HepG2 (cell line): ENCODE results near the gene ECM1. TPM values are rescaled to one million over a fixed set of nuclear protein-coding genes. Genes with fewer than 3 reads are reported as not detected.

Source experiments
- ATAC-seq: fragments of 200-7000 bp; cut with Tn5 transposase; 3 replicates; pipeline ENCODE4 v1.9.1; 2020; ENCODE audit warnings: mild to moderate bottlenecking, moderate library complexity
- BruUV-seq: library from RNA; stranded (reverse); fragments of 400-500 nt; replicated peaks from 2 replicates; lab custom pipeline; 2021; lab: Mats Ljungman, UMichigan
- CTCF ChIA-PET: fragments of 300-600 bp; formaldehyde crosslinking; extraction: SDS; loops from one replicate; lab custom pipeline; 2021; ENCODE audit warnings: low total read pairs, inconsistent platforms, low intra/inter-chr PET ratio; lab: Yijun Ruan, JAX
- POLR2A ChIA-PET: fragments of 350-600 bp; sonication (Branson Sonifier 250); formaldehyde crosslinking; loops from one replicate; lab custom pipeline; 2020; ENCODE audit warnings: antibody characterized with exemption, inconsistent platforms; lab: Yijun Ruan, JAX
- DNase-seq: peaks from one replicate; pipeline ENCODE4 v3.0.0-alpha.2; 2015; ENCODE audit warnings: low spot score
- FAIRE-seq: peaks from 3 replicates; lab custom pipeline; 2011; peaks lifted over from hg19 to GRCh38; lab: Jason Lieb, UNC
- H2AFZ ChIP-seq: one replicate; pipeline ENCODE4 v1.6.1; 2011; ENCODE audit warnings: low read length, inconsistent platforms
- H3K27ac ChIP-seq: fragments of 300-600 bp; 3 replicates; pipeline ENCODE4 v1.8.0; 2011; ENCODE audit warnings: mixed run types, mild to moderate bottlenecking, mixed read lengths, low read length, inconsistent platforms; ENCODE audit not compliant: insufficient read depth; ENCODE audit errors: extremely low read length
- H3K27me3 ChIP-seq, 2 experiments: fragments of 200-600 bp in 1 of 2; 2 replicates in 1 of 2; 3 replicates in 1 of 2; pipeline versions ENCODE4 v1.6.0 to v1.8.0; 2011; ENCODE audit warnings: low read length in 2 of 2, mild to moderate bottlenecking in 2 of 2, moderate library complexity in 2 of 2, inconsistent platforms in 1 of 2; ENCODE audit not compliant: insufficient read depth in 2 of 2, control insufficient read depth in 1 of 2
- H3K36me3 ChIP-seq, 2 experiments: fragments of 200-600 bp in 1 of 2; replicated peaks in 1 of 2; 2 replicates in 1 of 2; 3 replicates in 1 of 2; pipeline versions ENCODE4 v1.5.1 to v1.8.0; 2011; ENCODE audit warnings: low read length in 2 of 2, inconsistent platforms in 1 of 2; ENCODE audit not compliant: insufficient read depth in 2 of 2, control insufficient read depth in 1 of 2
- H3K4me1 ChIP-seq: 2 replicates; pipeline ENCODE4 v1.5.1; 2012; ENCODE audit warnings: low read length, inconsistent platforms; ENCODE audit not compliant: insufficient read depth
- H3K4me2 ChIP-seq: 2 replicates; pipeline ENCODE4 v1.6.0; 2011; ENCODE audit warnings: low read depth, low read length, inconsistent platforms
- H3K4me3 ChIP-seq, 3 experiments: fragments of 200-600 bp in 1 of 3; sonication (generic), shearing (Covaris generic) in 1 of 3; replicated peaks in 1 of 3; 2 replicates each; pipeline ENCODE4 v1.5.1; 2011 to 2016; ENCODE audit warnings: low read length in 3 of 3, inconsistent platforms in 2 of 3, low read depth in 2 of 3, mild to moderate bottlenecking in 2 of 3, control low read depth in 1 of 3, mixed read lengths in 1 of 3; ENCODE audit not compliant: insufficient read depth in 1 of 3
- H3K79me2 ChIP-seq: one replicate; pipeline ENCODE4 v1.6.1; 2011; ENCODE audit warnings: low read length, inconsistent platforms; ENCODE audit not compliant: insufficient read depth
- H3K9ac ChIP-seq: 2 replicates; pipeline ENCODE4 v1.6.0; 2011; ENCODE audit warnings: mild to moderate bottlenecking, low read depth, low read length, inconsistent platforms; ENCODE audit not compliant: insufficient read depth
- H3K9me3 ChIP-seq: 2 replicates; pipeline ENCODE4 v1.5.1; 2012; ENCODE audit warnings: mild to moderate bottlenecking, low read length
- H4K20me1 ChIP-seq: 2 replicates; pipeline ENCODE4 v1.6.0; 2011; ENCODE audit warnings: inconsistent platforms, mild to moderate bottlenecking, low read length, moderate library complexity; ENCODE audit not compliant: insufficient read depth
- CHD2 ChIP-seq: IDR thresholded peaks from 2 replicates; pipeline ENCODE4 v1.6.1; 2011; ENCODE audit warnings: low read depth, low read length, improper control_type of control experiment
- FLYWCH1 ChIP-seq: sonication (generic); formaldehyde crosslinking; IDR thresholded peaks from 2 replicates; pipeline ENCODE4 v1.8.1; 2023; ENCODE audit warnings: mild to moderate bottlenecking, missing genetic modification reagents
- GABPB1 ChIP-seq: IDR thresholded peaks from 2 replicates; pipeline ENCODE4 v1.6.1; 2016; ENCODE audit warnings: mild to moderate bottlenecking, missing genetic modification reagents, moderate library complexity, missing compliant biosample characterization
- KLF11 ChIP-seq: IDR thresholded peaks from 2 replicates; pipeline ENCODE4 v1.6.1; 2016; ENCODE audit warnings: missing compliant biosample characterization
- MIER2 ChIP-seq: IDR thresholded peaks from 2 replicates; pipeline ENCODE4 v1.6.1; 2016; ENCODE audit warnings: missing biosample characterization, missing genetic modification reagents
- MIXL1 ChIP-seq: IDR thresholded peaks from 2 replicates; pipeline ENCODE4 v1.6.1; 2016
- NAIF1 ChIP-seq: sonication (generic); formaldehyde crosslinking; IDR thresholded peaks from 2 replicates; pipeline ENCODE4 v1.5.0; 2020; ENCODE audit warnings: mild to moderate bottlenecking, missing genetic modification reagents, borderline replicate concordance
- ONECUT2 ChIP-seq: sonication (generic); formaldehyde crosslinking; IDR thresholded peaks from 2 replicates; pipeline ENCODE4 v1.4.0; 2020; ENCODE audit warnings: missing genetic modification reagents
- PCBP1 ChIP-seq: fragments of 200-400 bp; formaldehyde crosslinking; IDR thresholded peaks from 2 replicates; pipeline ENCODE4 v1.6.1; 2017; ENCODE audit warnings: mild to moderate bottlenecking, low read depth, low read length, borderline replicate concordance
- POGZ ChIP-seq: sonication (generic); formaldehyde crosslinking; IDR thresholded peaks from 2 replicates; pipeline ENCODE4 v1.4.0; 2020; ENCODE audit warnings: mild to moderate bottlenecking, missing genetic modification reagents
- SRSF4 ChIP-seq: fragments of 200-400 bp; formaldehyde crosslinking; IDR thresholded peaks from one replicate; pipeline ENCODE4 v1.6.1; 2018; ENCODE audit warnings: mild to moderate bottlenecking, low read depth, low read length, moderate library complexity; ENCODE audit not compliant: poor library complexity, severe bottlenecking
- TARDBP ChIP-seq: sonication (generic); formaldehyde crosslinking; IDR thresholded peaks from 2 replicates; pipeline ENCODE4 v1.8.0; 2022; ENCODE audit warnings: mild to moderate bottlenecking, missing genetic modification reagents
- TBP ChIP-seq: sonication (generic); formaldehyde crosslinking; IDR thresholded peaks from 2 replicates; pipeline ENCODE4 v1.5.0; 2020; ENCODE audit warnings: missing genetic modification reagents
- YEATS2 ChIP-seq: sonication (generic); formaldehyde crosslinking; IDR thresholded peaks from 2 replicates; pipeline ENCODE4 v1.4.0; 2020; ENCODE audit warnings: missing genetic modification reagents, borderline replicate concordance
- ZNF143 ChIP-seq: sonication (generic); formaldehyde crosslinking; IDR thresholded peaks from 2 replicates; pipeline ENCODE4 v1.4.0; 2020; ENCODE audit warnings: missing genetic modification reagents
- ZNF264 ChIP-seq: sonication (generic); formaldehyde crosslinking; IDR thresholded peaks from 2 replicates; pipeline ENCODE4 v1.4.0; 2020; ENCODE audit warnings: missing genetic modification reagents
- ZNF337 ChIP-seq: sonication (generic); formaldehyde crosslinking; IDR thresholded peaks from 2 replicates; pipeline ENCODE4 v1.5.1; 2020; ENCODE audit warnings: missing genetic modification reagents, low read depth, mild to moderate bottlenecking, borderline replicate concordance
- ZNF460 ChIP-seq: sonication (generic); formaldehyde crosslinking; IDR thresholded peaks from 2 replicates; pipeline ENCODE4 v1.5.1; 2020; ENCODE audit warnings: missing genetic modification reagents, mild to moderate bottlenecking, borderline replicate concordance
- ZNF709 ChIP-seq: sonication (generic); formaldehyde crosslinking; IDR thresholded peaks from 2 replicates; pipeline ENCODE4 v1.5.0; 2020; ENCODE audit warnings: mild to moderate bottlenecking, missing genetic modification reagents
- ZNF766 ChIP-seq: sonication (generic); formaldehyde crosslinking; IDR thresholded peaks from 2 replicates; pipeline ENCODE4 v1.5.0; 2020; ENCODE audit warnings: missing genetic modification reagents, borderline replicate concordance
- ZNF768 ChIP-seq: sonication (generic); formaldehyde crosslinking; IDR thresholded peaks from 2 replicates; pipeline ENCODE4 v1.4.0; 2020; ENCODE audit warnings: missing genetic modification reagents
- ZSCAN9 ChIP-seq: IDR thresholded peaks from 2 replicates; pipeline ENCODE4 v1.6.1; 2016; ENCODE audit warnings: borderline replicate concordance
- WGBS: methylation state at CpG from one replicate; pipeline ENCODE4 v1.1.6; 2017; ENCODE audit warnings: low lambda C conversion rate; 5-methylcytosine and 5-hydroxymethylcytosine counted together
- in situ Hi-C: cut with HindIII; loops from 2 replicates; pipeline ENCODE4 v1.10.0; 2017; ENCODE audit warnings: low pct_unique_long_range_greater_than_20kb; ENCODE audit not compliant: extremely low pct_ligation_motif_present
- intact Hi-C: fragments of 100-400 bp; cut with micrococcal nuclease; formaldehyde crosslinking; loops from one replicate; pipeline ENCODE4 v1.10.0; 2022; ENCODE audit not compliant: unreplicated experiment
- polyA plus RNA-seq, 8 experiments: library from polyadenylated mRNA; depleted of rRNA in 3 of 8; stranded (reverse) in 7 of 8; unstranded in 1 of 8; fragments of >200 nt; fragmentation: Illumina TruSeq in 4 of 8; extraction: Trizol in 4 of 8; gene quantifications; 2 replicates each; pipeline versions ENCODE4 v1.2.1 to v1.2.3, GENCODE V29; 2011 to 2016; ENCODE audit warnings: low read depth in 4 of 8, missing spikeins in 1 of 8, mixed read lengths in 1 of 8; ENCODE audit not compliant: insufficient read depth in 1 of 8
- total RNA-seq, 5 experiments: library from RNA; depleted of rRNA; stranded (reverse); fragments of >200 nt; fragmentation: Illumina TruSeq; extraction: Trizol; gene quantifications; 2 replicates each; pipeline ENCODE4 v1.2.3, GENCODE V29; 2016; ENCODE audit warnings: low read depth in 1 of 5
- TF ChIP-seq, protein P1 (sequence below): sonication (generic); formaldehyde crosslinking; IDR thresholded peaks from 2 replicates; pipeline ENCODE4 v1.4.0; 2020; ENCODE audit warnings: mild to moderate bottlenecking, missing genetic modification reagents
- TF ChIP-seq, protein P2 (sequence below): sonication (generic); formaldehyde crosslinking; IDR thresholded peaks from 2 replicates; pipeline ENCODE4 v1.4.0; 2020; ENCODE audit warnings: missing genetic modification reagents, borderline replicate concordance

ECM1 gene
- total and polyA plus RNA-seq, 2 of the 13 experiments (the other 11 are each of a cell fraction or from before 2014, with no cell fraction given) = 0.42 to 1.0 TPM

DNA sequence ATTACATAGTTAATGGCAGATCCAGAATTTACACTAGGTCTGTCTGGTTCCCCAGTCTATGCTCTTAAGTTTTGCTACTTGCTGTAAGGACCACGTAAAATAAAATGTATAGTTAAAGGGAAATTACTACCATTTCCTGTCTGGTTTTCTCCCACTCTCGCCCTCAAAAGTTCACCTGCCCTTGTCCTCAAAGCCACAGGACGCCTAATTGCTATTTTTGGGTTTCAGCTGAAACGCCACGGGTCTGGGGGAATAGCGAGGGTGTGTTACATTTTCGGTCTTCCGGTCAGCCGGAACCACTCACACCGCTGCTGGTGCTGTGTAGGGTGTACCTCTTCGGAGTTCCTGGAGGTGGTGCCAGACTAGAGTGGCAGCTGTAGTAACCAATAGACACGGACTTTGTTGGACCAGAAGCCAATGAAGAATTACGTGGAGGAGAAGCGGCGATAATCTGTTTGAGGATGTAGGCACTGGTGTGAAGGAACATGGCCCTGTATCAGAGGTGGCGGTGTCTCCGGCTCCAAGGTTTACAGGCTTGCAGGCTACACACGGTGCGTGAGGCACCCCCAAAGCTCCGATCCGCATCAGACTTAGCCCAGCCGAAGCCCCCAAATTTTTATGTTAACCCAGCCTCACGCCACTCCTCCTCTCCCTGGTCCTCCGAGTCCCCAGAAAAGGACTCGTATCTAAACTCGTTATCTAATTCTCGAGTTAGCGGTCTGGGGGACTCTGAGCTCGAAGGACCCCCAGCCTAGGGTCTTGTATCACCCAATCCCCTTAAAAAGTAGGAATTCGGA is 20.7 kb upstream of the ECM1 start, which contains the start of gene TARS2:
TARS2 (plus strand) TSS at position 454 of the 797 bp plus-strand sequence; CDS start at position 486, 32 bp downstream.
- Histone ChIP-seq H4K20me1 (no peaks in the 10 kb centered on the region), H3K4me2 (peak within 1 kb of the TSS; percentile 92), H3K4me3 (peak within 1 kb of the TSS; percentile 78 to 80 (median 80)), H3K27me3 (no peaks in the 10 kb centered on the region), H3K9me3 (no peaks in the 10 kb centered on the region), H2AFZ (peak within 1 kb of the TSS; percentile 95), H3K79me2 (peaks cover 11% of the 10 kb centered on the region), H3K9ac (peak within 1 kb of the TSS; percentile 80), H3K4me1 (peaks cover 24% of the 10 kb centered on the region), H3K27ac (peak within 1 kb of the TSS; percentile 65), H3K36me3 (peaks cover 6 to 25% of the 10 kb centered on the region in 2 experiments; a peak in 4 of 5 replicates)
- ChIA-PET CTCF (no interaction called here), POLR2A (interaction anchor here (0.9 to 2.3 kb wide), 8 partner anchors 14 to 210 kb away, joined by 3 to 6 read pairs (median 4); partner anchors contain the start of genes FALEC, GOLPH3L and RPRD2)
- in situ Hi-C loops = loop anchor here (5.0 kb wide), 1 partner anchor 45 kb away; no protein-coding TSS in a partner anchor
- FAIRE-seq (peak; percentile 87), DNase-seq (peak; percentile 97), ATAC-seq (peak; percentile 99)
- intact Hi-C loops = loop anchor here (1.0 kb wide), 1 partner anchor 45 kb away; no protein-coding TSS in a partner anchor
- no TSS peak for BruUV-seq
- under 1% methylated on average over 29 of the region's 30 CpGs for WGBS
- TF ChIP-seq MIER2 (CRISPR knock-in tag) = peak; percentile 58; the same call in 1 of the 2 replicates
- no peak for TF ChIP-seq ZNF460
- TF ChIP-seq, protein P1, sequence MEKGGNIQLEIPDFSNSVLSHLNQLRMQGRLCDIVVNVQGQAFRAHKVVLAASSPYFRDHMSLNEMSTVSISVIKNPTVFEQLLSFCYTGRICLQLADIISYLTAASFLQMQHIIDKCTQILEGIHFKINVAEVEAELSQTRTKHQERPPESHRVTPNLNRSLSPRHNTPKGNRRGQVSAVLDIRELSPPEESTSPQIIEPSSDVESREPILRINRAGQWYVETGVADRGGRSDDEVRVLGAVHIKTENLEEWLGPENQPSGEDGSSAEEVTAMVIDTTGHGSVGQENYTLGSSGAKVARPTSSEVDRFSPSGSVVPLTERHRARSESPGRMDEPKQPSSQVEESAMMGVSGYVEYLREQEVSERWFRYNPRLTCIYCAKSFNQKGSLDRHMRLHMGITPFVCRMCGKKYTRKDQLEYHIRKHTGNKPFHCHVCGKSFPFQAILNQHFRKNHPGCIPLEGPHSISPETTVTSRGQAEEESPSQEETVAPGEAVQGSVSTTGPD (CRISPR knock-in tag) = no peak
- peak; percentile 87 for TF ChIP-seq MIXL1 (CRISPR knock-in tag)
- TF ChIP-seq TBP (CRISPR knock-in tag) = no peak
- TF ChIP-seq NAIF1 = 0 out of 2 replicates have a peak, but pooled peaks have one; percentile 55
- no peak for TF ChIP-seq ZNF766 (CRISPR knock-in tag)
- no peak for TF ChIP-seq FLYWCH1 (CRISPR knock-in tag)
- peak; percentile 96 for TF ChIP-seq TARDBP (CRISPR knock-in tag)
- TF ChIP-seq ZNF709 = no peak
- peak; percentile 60; the same call in 1 of the 2 replicates for TF ChIP-seq ZSCAN9 (CRISPR knock-in tag)
- TF ChIP-seq, protein P2, sequence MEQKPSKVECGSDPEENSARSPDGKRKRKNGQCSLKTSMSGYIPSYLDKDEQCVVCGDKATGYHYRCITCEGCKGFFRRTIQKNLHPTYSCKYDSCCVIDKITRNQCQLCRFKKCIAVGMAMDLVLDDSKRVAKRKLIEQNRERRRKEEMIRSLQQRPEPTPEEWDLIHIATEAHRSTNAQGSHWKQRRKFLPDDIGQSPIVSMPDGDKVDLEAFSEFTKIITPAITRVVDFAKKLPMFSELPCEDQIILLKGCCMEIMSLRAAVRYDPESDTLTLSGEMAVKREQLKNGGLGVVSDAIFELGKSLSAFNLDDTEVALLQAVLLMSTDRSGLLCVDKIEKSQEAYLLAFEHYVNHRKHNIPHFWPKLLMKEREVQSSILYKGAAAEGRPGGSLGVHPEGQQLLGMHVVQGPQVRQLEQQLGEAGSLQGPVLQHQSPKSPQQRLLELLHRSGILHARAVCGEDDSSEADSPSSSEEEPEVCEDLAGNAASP (CRISPR knock-in tag) = peak; percentile 69
- 0 out of 2 replicates have a peak, but pooled peaks have one; percentile 37 for TF ChIP-seq ZNF768 (CRISPR knock-in tag)
- TF ChIP-seq KLF11 = 0 out of 2 replicates have a peak, but pooled peaks have one; percentile 49
- TF ChIP-seq ONECUT2 (CRISPR knock-in tag) = no peak
- TF ChIP-seq POGZ = peak; percentile 91
- no peak for TF ChIP-seq PCBP1
- TF ChIP-seq CHD2 = peak; percentile 38; the same call in 1 of the 2 replicates
- TF ChIP-seq GABPB1 (CRISPR knock-in tag) = peak; percentile 95
- TF ChIP-seq YEATS2 (CRISPR knock-in tag) = peak; percentile 95
- TF ChIP-seq ZNF337 (CRISPR knock-in tag) = no peak
- peak; percentile 80 for TF ChIP-seq ZNF264
- no peak for TF ChIP-seq ZNF143 (CRISPR knock-in tag)
- no peak for TF ChIP-seq SRSF4
